Endothelial cell (in vitro differentiated cells): ENCODE data around the gene FGFBP3. TPM values are rescaled to one million over a fixed set of nuclear protein-coding genes. Genes with fewer than 3 reads are reported as not detected.

Experiments
- DNase-seq: peaks from one replicate; pipeline ENCODE4 v3.0.0; 2021; ENCODE audit warnings: low spot score
- H3K27ac Mint-ChIP-seq: one replicate; pipeline ENCODE4 v1.8.0; 2021; ENCODE audit warnings: mixed read lengths, inconsistent platforms; ENCODE audit not compliant: unreplicated experiment
- H3K27me3 Mint-ChIP-seq: one replicate; pipeline ENCODE4 v1.8.0; 2021; ENCODE audit warnings: mild to moderate bottlenecking, moderate library complexity, mixed read lengths, inconsistent platforms; ENCODE audit not compliant: unreplicated experiment
- H3K36me3 Mint-ChIP-seq: one replicate; pipeline ENCODE4 v1.8.0; 2021; ENCODE audit warnings: mild to moderate bottlenecking, low read depth, mixed read lengths, inconsistent platforms; ENCODE audit not compliant: unreplicated experiment
- H3K4me1 Mint-ChIP-seq: one replicate; pipeline ENCODE4 v1.8.0; 2021; ENCODE audit warnings: mild to moderate bottlenecking, mixed read lengths, inconsistent platforms; ENCODE audit not compliant: unreplicated experiment
- H3K4me3 Mint-ChIP-seq: one replicate; pipeline ENCODE4 v1.8.0; 2021; ENCODE audit warnings: mild to moderate bottlenecking, mixed read lengths, inconsistent platforms; ENCODE audit not compliant: unreplicated experiment
- H3K9me3 Mint-ChIP-seq: one replicate; pipeline ENCODE4 v1.8.0; 2021; ENCODE audit warnings: mixed read lengths, inconsistent platforms; ENCODE audit not compliant: unreplicated experiment
- total RNA-seq: library from RNA; stranded (reverse); fragmentation: NEBNext Ultra II Directional; extraction: Animal tissue kit (Norgen Biotek cat#: 25700); gene quantifications from one replicate; pipeline ENCODE4 v1.2.1, GENCODE V29; 2021; ENCODE audit not compliant: unreplicated experiment
- TF ChIP-seq, protein P1 (sequence below): fragments of 200-600 bp; sonication (generic); IDR thresholded peaks from one replicate; pipeline ENCODE4 v1.5.0; 2021; ENCODE audit warnings: antibody characterized with exemption; ENCODE audit not compliant: unreplicated experiment

Gene FGFBP3
- total RNA-seq, 1 donor from 2014 or later: 3.1 TPM

DNA sequence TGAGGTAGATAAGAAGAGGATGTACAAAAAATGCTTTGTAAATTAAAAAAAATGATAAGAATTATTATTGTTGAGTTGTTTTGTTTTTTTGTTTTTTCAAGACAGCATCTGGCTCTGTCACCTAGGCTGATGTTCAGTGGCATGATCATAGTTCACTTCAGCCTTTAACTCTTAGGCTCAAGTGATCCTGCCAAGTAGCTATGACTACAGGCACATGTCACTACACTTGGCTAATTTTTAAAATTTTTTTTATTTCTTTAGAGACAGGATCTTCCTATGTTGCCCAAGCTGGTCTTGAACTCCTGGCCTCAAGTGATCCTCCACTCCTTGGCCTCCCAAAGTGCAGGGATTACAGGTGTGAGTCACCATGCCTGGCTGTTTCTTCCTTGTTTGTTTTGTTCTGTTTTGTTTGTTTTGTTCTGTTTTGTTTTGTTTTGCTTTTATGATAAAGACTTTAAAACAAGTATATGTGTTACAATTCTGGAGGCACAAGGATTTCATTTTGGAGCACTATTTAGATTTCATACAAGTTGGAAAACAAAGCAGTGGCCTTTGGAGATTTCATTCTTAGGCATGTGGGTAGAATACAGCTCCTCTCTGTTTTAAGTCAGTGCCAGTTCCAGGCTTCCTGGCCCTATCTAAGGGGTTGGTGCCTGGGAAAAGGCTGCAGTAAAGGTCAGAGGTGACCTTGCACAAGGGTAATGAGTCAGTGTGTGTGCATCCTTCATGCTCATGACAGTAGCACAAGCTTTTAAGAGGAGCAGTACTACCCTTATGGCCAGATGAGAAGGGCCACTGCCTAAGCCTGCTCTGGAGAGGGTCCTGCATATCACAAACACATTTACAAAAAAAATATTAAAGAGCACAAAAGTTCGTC is 17.9 kb downstream of the FGFBP3 start:
- TF ChIP-seq, protein P1, sequence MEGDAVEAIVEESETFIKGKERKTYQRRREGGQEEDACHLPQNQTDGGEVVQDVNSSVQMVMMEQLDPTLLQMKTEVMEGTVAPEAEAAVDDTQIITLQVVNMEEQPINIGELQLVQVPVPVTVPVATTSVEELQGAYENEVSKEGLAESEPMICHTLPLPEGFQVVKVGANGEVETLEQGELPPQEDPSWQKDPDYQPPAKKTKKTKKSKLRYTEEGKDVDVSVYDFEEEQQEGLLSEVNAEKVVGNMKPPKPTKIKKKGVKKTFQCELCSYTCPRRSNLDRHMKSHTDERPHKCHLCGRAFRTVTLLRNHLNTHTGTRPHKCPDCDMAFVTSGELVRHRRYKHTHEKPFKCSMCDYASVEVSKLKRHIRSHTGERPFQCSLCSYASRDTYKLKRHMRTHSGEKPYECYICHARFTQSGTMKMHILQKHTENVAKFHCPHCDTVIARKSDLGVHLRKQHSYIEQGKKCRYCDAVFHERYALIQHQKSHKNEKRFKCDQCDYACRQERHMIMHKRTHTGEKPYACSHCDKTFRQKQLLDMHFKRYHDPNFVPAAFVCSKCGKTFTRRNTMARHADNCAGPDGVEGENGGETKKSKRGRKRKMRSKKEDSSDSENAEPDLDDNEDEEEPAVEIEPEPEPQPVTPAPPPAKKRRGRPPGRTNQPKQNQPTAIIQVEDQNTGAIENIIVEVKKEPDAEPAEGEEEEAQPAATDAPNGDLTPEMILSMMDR: no peak
- Mint-ChIP-seq H3K4me1 (peaks cover 6% of the 10 kb centered on the region), H3K36me3 (peaks cover 1% of the 10 kb centered on the region), H3K4me3 (no peak overlapping the region), H3K9me3 (no peaks in the 10 kb centered on the region), H3K27ac (no peak overlapping the region), H3K27me3 (no peaks in the 10 kb centered on the region)
- DNase-seq: no peak

DNA sequence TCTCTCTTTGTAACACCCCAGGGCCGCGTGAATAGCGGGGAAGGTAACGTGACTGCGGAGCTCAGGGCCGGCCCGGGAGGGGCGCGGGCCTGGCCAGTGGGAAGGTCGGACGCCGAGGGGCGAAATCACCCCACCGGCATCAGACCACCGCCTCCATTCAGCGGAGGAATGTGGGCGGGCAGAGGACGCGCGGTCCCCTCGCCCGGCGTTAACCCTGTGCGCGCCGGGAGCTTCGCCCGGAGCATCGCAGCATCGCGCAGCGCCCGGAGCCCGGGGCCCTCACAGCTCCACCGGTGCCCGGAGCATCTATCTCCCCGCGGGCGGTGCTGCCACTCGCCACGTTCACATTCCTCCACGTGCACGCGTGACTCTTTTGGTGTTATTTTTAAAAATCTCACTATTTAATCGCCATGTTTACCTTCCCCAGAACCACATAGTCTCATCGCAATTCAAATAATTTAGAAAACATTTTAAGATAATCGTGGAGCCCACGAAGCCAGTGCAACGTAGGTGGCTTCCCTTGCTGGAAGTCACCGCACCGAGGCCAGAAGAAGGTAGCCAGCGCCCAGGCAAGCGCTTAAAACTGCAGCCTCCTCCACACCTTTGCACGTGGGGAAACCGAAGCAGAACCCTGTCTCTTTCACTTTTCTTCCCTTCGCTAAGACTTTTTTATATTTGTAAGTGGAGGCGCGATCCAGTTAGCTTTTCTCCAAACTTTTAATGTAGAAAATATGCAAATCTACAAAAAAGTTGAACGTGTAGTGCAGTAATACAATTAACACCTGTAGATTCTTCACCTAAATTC is 21.8 kb downstream of the FGFBP3 start:
- TF ChIP-seq, protein P1: no peak
- H3K4me1 Mint-ChIP-seq: peaks cover 16% of the 10 kb centered on the region

DNA sequence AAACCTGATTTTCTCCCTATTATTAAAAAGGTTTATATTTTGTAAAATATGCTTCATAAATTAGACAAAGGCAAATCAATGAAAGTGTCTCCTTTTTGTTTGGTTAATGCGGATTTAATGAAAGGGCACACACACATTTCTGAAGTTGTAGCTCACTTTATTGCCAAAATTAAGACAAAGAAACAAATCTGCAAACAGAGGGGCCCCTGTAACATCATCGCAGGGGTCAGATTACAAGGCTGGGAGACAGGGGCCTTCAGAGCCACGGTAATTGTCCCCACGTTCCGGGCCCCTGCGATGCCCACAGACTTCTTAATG is 22.4 kb downstream of the FGFBP3 start:
- no peaks in the 10 kb centered on the region for H3K27me3 Mint-ChIP-seq
- no peaks in the 10 kb centered on the region for H3K9me3 Mint-ChIP-seq
- H3K4me3 Mint-ChIP-seq: peak overlapping the region; percentile 65
- peak overlapping the region; percentile 91 for H3K27ac Mint-ChIP-seq
- H3K36me3 Mint-ChIP-seq: no peaks in the 10 kb centered on the region
- TF ChIP-seq, protein P1: no peak
- H3K4me1 Mint-ChIP-seq: peaks cover 16% of the 10 kb centered on the region
- no peak for DNase-seq

More for the DNA sequence above, 21.8 kb downstream of the FGFBP3 start:
- H3K9me3 Mint-ChIP-seq: no peaks in the 10 kb centered on the region
- H3K4me3 Mint-ChIP-seq: peak overlapping the region; percentile 89
- H3K36me3 Mint-ChIP-seq: no peaks in the 10 kb centered on the region
- DNase-seq: peak; percentile 82
- peak overlapping the region; percentile 91 for H3K27ac Mint-ChIP-seq
- no peaks in the 10 kb centered on the region for H3K27me3 Mint-ChIP-seq

DNA sequence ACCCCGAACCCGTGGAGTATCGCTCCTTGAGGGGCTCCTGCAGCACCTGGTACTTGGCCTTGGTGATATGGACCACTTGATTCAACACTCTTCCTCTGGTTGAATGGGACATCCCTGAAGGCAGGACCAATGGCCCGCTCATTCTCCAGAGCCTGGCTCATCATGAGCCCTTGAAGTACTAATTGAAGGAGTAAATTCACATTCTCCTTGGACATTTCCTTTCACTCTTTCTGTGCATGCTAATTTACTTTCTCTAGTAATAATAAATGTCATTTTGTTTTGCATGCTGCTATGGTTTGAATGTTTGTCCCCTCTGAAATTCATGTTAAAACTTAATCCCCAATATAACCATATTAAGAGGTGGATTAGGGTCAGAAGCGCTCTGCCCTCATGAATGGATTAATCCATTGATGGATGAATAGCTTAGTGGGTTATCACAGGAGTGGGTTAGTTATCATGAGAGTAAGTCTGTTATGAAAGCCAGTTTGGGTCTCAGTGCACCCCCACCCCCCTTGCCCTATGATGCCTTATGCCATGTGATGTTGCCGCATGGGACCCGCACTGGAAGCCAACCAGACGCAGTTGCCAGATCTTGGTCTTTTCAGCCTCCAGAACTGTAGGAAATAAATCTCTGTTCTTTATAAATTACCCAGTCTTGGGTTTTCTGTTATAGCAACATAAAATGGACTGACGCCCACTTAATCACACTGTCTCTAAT is 23.8 kb downstream of the FGFBP3 start:
- no peak overlapping the region for H3K4me3 Mint-ChIP-seq
- no peak overlapping the region for H3K27ac Mint-ChIP-seq
- DNase-seq: no peak
- TF ChIP-seq, protein P1: no peak
- no peaks in the 10 kb centered on the region for H3K27me3 Mint-ChIP-seq
- H3K36me3 Mint-ChIP-seq: no peaks in the 10 kb centered on the region
- H3K4me1 Mint-ChIP-seq: peaks cover 16% of the 10 kb centered on the region
- no peaks in the 10 kb centered on the region for H3K9me3 Mint-ChIP-seq
